HG02588 (cell line): Measurements from ENCODE around the gene LRRC9.
A peak's percentile ranks its signal among the peaks of the same experiment; 100 is the strongest.
"Not testable (repeated sequence)": the region's sequence is repeated elsewhere in the genome, so short reads cannot be mapped to it uniquely, and the experiment has no call there.

ENCODE experiments used
- ATAC-seq: cut with Tn5 transposase; IDR thresholded peaks from one replicate; pipeline ENCODE4 v1.9.1; 2021; ENCODE audit warnings: mild to moderate bottlenecking, moderate library complexity; ENCODE audit not compliant: unreplicated experiment

Gene LRRC9

GRCh38 chr14:60058087-60058486 lies 138.1 kb downstream of the LRRC9 start:
- no peak for ATAC-seq

- no peak for ATAC-seq
Observed at GRCh38 chr14:60061371-60061770, 141.4 kb downstream of the LRRC9 start.

DNA sequence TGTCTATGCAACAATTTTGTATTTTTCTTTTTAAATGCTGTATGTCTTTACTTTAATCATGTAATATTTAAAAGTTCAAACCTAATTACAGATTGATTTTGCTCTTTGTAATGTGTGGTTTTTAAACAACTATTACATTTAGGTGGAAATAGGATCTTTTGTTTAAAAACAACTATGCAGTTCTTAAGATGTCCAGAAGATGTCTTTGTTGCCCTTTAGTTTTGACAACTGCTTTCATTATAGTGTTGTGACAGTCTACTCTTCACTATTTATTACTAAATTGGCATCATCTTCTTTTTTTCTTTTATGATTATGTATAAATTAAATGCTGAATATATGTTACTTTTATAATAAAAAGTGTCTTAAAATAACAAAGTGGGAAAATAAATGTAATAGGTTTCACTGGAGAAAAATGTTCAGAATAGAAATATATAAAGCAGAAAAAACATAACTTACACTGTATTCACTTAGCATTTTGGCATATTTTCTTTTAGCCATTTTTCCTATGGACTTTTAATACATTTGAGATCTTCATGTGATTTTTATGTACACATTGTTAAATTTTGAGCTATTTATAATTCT lies 144.6 kb downstream of the LRRC9 start:
- ATAC-seq = no peak

GRCh38 chr14:60067882-60068281 lies 147.9 kb downstream of the LRRC9 start:
- ATAC-seq = no peak

DNA sequence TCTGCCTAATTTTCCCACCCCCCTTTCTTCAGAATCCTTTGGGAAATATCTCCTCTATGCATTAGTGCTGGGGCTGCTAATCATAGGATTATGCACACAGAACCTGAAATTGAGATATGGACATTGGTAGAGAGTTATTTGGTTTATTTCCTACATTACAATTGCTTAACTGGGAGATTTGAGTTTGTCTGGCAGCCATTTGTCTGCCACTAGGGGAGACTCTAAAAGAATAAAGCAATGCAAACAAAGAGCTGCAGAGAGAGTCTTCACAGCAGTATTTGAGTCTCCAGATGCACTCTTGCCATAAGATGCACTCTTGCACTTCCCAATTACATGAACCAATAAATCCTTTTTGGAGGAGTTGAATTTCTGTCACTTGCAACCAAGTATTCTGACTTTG lies 159.8 kb downstream of the LRRC9 start:
- no peak for ATAC-seq

DNA sequence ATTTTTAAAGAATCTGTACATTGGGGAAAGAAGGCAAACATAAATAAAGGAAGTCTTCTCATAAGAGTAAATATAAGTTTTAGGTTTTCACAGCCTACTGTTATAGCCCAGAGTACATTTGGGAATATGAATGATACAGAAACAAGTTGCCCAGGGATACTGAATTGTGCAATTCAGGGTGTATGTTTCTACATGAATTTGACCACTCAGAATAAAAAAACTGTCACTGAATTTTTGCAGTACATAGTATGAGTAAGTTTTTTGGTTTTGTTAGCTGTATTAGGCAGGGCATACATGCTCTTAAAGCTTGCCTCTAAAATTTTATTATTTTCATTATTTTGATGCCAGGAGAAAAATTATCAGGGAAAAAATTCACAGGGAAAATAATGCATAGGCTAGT lies 165.1 kb downstream of the LRRC9 start:
- no peak for ATAC-seq

- no peak for ATAC-seq
Observed at GRCh38 chr14:60085693-60086092, 165.7 kb downstream of the LRRC9 start.

GRCh38 chr14:60087668-60088067 lies 167.7 kb downstream of the LRRC9 start:
- ATAC-seq = no peak

- no peak for ATAC-seq
Observed at GRCh38 chr14:60089221-60089620, 169.3 kb downstream of the LRRC9 start.

GRCh38 chr14:60090864-60091519 lies 171.0 kb downstream of the LRRC9 start:
- no peak for ATAC-seq

DNA sequence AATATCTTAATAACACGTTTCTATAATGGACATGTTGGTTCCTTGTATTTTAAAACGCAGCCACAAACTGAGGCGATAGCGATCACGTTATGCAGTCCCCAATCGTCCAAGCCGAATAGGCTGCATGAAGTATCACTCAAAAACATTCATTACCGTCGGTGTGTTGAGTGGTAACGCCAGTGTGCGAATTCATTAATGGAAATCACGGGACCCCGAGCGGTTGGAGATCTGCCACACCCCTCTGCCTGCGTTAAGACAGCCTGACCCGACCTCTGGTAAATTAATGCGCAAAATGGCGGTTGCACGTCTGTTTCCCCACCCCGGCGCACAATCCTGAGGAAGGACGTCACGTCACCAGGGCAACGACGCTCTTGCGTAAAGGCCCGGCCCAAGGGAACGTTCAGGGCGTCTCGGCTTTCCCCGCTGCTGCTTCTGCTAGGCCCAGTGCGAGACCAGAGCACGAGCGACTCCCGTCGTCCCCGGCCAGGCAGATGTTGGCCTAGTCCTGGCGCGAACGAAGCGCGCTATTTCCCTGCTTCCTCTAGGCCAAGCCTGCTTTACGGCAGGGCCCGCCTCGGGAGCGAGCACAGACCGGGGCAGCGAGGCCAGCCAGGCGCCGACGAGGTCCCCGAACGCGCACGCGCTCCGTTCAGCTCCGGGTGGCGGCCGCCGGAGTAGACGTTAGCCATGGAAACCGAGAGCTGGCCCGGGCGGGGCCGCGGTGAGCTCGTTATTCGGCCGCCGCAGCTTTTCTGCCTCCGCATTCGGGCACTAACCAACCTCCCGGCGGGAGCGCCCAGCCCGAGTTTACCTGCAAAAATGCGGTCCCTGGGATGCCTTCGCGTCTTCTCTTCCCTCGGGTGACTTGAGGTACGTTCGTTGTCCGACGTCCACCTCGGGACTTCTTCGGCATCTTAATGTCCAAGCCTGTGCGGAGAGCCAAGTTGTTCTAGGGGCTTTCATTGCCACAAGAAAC lies 171.9 kb downstream of the LRRC9 start, which contains the start of gene PCNX4:
Gene PCNX4 (plus strand): TSS at position 374 of the 976 bp plus-strand sequence. CDS start 15,716 bp downstream, outside the sequence.
- ATAC-seq = peak; percentile 98

- ATAC-seq = no peak
Observed at GRCh38 chr14:60092526-60092920, 172.6 kb downstream of the LRRC9 start.

- ATAC-seq = no peak
Observed at GRCh38 chr14:60093080-60093479, 173.1 kb downstream of the LRRC9 start.

DNA sequence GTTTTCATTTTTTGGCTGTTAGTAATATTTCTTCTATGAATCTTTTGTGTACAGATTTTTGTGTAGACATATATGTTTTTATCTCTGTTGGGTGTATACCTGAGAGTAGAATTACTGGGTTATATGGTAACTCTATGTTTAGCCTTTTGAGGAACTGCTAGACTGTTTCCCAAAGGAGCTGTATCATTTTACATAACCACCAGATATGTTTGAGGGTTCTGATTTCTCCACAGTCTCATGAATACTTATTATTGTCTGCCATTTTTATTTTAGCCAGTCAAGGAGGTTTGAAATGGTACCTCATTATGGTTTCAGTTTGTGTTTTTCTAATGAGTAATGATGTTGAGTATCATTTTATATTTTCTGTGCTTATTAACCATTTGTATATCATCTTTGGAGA lies 173.7 kb downstream of the LRRC9 start:
- ATAC-seq = no peak

GRCh38 chr14:60094306-60094897 lies 174.5 kb downstream of the LRRC9 start:
- no peak for ATAC-seq

DNA sequence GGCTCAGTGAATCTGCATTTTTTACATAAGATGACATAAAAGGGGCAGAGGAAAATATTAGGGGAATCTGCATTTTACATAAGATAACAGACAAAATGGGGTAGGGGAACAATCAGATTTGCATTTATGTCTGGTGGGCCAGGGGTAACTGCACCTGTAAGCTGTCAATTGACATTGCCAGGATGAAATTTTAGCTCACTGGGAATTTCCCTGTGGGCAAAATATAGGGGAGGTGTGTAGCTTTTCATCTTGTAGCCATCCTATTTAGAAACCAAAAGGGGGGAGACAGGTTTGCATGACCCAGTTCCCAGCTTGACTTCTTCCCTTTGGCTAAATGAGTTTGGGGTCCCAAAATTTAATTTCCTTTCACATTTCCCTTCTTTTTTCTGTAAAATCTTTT lies 175.3 kb downstream of the LRRC9 start:
- no peak for ATAC-seq

DNA sequence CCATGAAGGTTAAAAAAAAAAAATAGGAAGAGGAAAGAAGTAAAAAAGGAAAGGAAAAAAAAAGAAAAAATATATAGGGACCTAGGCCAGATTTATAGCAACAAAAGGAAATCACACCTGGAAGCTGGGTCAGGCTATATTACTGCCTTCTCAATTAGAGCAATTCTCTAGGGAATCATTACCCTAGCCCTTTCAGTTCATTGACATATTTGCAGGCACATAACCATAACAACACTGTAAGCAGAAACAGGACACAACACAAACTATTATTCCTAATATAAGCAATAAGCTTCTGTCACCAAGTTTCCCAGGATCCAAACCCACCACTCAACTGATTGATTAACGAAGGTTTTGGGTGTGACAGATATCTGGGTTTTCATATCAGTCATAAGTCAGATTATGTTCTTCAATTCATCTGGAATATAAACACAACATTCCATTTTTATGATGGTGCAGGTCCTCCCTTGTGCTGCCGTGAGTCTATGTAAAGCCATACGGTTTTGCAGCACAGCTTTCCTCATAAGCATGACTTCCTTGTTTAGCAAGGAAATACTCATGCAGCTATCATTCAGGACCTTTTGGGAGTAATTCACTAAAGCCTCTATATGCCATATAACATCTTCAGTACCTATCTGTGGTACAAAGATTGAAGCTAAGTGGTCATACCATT lies 176.0 kb downstream of the LRRC9 start:
- ATAC-seq = no peak

DNA sequence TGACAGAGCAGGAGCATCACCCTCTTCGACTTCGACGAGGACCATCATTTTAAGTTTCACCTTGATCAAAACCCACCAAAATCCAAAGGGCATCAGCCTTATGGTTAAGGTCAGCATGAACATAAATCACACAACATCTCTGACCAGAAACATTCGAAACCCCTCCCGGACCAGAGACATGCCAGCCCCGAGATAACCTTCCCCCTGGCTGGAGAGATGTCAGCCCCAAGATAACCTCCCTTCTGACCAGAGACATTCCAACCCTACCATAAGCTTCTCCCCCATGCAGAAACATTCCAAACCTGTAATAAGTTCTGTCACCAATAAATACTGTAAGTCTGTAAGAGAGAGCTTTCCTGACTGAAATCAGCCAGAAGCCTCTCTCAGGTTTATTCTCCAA lies 178.0 kb downstream of the LRRC9 start:
- ATAC-seq = no peak

DNA sequence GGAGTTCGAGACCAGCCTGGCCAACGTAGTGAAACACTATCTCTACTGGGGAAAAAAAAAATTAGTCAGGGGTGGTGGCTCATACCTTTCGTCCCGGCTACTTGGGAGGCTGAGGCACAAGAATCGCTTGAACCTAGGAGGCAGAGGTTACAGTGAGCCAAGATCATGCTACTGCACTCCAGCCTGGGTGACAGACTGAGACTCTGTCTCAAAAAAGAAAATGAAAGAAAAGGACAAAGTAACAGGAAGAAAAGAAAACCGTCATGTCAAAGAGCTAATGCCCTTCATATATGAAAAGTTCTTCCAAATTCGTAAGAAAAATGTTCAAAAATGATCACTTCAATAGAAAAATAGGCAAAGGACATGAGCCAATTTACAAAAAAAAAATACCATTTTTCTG lies 179.9 kb downstream of the LRRC9 start:
- ATAC-seq = not testable (repeated sequence)

- ATAC-seq = no peak
Observed at GRCh38 chr14:60101786-60102185, 181.8 kb downstream of the LRRC9 start.

DNA sequence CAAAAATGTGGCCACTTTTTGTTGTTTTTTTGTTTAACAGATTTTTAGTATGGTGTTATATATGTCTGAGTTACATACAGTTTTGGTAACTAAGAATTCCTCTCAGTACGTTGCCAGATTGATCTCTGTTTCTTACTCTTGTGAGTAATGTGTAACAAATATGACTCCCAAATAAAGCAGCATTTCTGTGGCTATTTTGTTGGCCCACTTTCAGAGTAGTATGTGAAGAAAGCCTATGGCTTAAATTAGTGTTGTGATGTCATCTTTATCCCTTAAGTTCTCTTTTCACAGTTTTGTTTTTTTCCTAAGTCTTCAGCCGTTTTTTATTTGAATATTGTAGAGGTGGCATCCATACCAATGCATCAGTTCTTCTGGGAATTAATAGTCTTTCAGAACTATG lies 182.4 kb downstream of the LRRC9 start:
- no peak for ATAC-seq
